ENCODE data around the gene NELFE. TPM values are rescaled to one million over a fixed set of nuclear protein-coding genes. Genes with fewer than 3 reads are reported as not detected.

The NELFE gene
- total RNA-seq (2022; extraction: Qiagen RNA extraction): 74.7 to 85.0 TPM (median 75.1 TPM) in 5 replicates

DNA sequence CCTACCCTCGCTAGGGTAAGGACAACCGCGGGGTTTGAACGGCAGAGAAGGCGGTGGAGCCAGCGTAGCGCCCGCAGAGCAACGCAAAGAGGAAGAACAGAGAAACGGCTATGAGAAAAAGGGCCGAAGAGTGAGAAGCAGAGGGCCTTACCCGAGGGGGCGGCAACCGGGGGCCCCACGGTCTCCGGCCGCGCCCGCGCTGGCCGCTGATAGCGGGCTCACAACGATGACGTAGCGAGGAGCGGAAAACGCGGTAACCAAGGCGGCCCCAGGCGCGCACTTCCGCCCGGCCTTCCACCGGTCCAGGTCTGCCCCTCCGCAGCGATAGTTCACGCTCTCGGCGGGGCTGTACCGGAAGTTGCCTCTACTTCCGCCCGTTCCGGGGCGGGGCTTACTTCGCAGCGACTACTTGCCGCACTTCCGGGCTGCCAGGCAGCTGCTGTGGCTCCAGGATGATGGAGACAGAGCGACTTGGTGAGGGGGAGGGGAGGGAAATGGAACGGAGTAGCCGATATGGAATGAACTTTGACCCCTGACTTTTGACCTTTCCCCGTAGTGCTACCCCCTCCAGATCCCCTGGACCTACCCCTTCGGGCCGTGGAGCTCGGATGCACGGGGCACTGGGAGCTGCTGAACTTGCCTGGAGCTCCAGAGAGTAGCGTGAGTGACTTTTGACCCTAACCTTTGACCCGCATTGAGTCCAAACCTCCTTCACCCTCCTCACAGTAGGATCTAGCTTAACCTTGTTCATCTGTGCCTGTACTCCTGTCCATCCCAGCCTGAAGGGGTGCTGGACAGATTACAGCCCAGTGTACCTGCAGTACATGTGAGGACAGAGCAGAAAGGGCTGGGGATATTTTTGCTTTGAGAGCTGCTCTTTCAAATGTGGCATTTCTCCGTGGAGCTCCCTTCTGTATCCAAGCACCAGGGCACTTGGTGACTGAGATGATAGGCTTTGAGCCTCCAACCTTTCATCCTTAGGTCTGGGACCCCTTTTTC lies at the start of gene NELFE, which contains the start of gene SKIC2:
TSS of gene NELFE (minus strand) at position 231 of the 999 bp plus-strand sequence. CDS start 525 bp downstream, outside the sequence.
TSS of gene SKIC2 (plus strand) at position 435 of the 999 bp plus-strand sequence. CDS start at position 453, 18 bp downstream.

GRCh38 chr6:31981744-31982143 lies 23.0 kb upstream of the NELFE start, which contains the start of gene C4A:
Gene C4A (plus strand): TSS chr6:31982057. CDS start chr6:31982108, 51 bp downstream.

GRCh38 chr6:31971993-31972708 lies 13.4 kb upstream of the NELFE start, which contains the start of gene DXO:
Gene DXO (minus strand): TSS chr6:31972138. CDS start chr6:31971675, 463 bp downstream.

GRCh38 chr6:31945507-31946369 lies 13.0 kb downstream of the NELFE start, which contains the start of gene CFB:
Gene CFB (plus strand): TSS chr6:31946095. CDS start chr6:31946222, 127 bp downstream.

DNA sequence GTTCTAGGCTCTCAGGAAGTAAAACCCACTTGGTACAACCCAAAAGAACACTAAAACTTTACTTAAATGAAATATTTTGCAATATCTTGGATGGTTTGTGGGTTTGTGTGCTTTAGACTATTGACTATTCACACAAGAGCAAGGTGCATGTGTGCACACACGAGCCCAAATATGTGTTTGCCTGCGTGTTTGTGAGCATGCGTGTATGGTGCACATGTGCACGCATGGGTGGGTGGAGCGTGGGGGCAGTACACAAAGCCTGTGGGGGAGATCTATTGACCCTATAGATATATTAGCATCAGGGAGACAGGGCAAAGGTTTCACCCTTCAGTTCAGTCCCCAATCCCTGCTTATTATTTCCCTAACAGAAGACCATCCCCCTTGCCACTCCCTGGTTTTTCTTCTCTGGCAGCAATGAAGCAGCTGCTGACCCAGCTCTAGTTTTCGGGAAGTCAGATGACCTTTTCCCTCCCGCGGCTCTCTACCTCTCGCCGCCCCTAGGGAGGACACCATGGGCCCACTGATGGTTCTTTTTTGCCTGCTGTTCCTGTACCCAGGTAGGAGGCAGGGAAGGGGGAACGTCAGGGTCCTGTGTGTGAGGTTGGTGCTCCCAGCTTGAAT lies 31.4 kb downstream of the NELFE start, which contains the start of gene C2:
TSS of gene C2 (plus strand) at position 476 of the 621 bp plus-strand sequence. CDS start at position 512, 36 bp downstream.

Other genes with a start within 250 kb of the NELFE start
- not detected in 5 replicates for gene LY6G6D, start 243.6 kb downstream of the NELFE start, total RNA-seq (2022; extraction: Qiagen RNA extraction)
- gene LY6G6C, start 237.2 kb downstream of the NELFE start, total RNA-seq (2022; extraction: Qiagen RNA extraction): 0.09 to 0.12 TPM (median 0.10 TPM) in 3 of 5 replicates, not detected in the others
- not detected in 5 replicates for gene MPIG6B, start 235.6 kb downstream of the NELFE start, total RNA-seq (2022; extraction: Qiagen RNA extraction)
- 28.8 to 35.0 TPM (median 32.1 TPM) in 5 replicates for gene DDAH2, start 229.7 kb downstream of the NELFE start, total RNA-seq (2022; extraction: Qiagen RNA extraction)
- gene CLIC1, start 222.4 kb downstream of the NELFE start, total RNA-seq (2022; extraction: Qiagen RNA extraction): 497 to 519 TPM (median 513 TPM) in 5 replicates
- 11.5 to 15.5 TPM (median 14.0 TPM) in 5 replicates for gene MSH5, start 219.0 kb downstream of the NELFE start, total RNA-seq (2022; extraction: Qiagen RNA extraction)
- 2.7 to 4.9 TPM (median 4.1 TPM) in 5 replicates for gene SAPCD1, start 196.3 kb downstream of the NELFE start, total RNA-seq (2022; extraction: Qiagen RNA extraction)
- gene VWA7, start 181.6 kb downstream of the NELFE start, total RNA-seq (2022; extraction: Qiagen RNA extraction): 1.5 to 2.0 TPM (median 1.8 TPM) in 5 replicates
- 47.0 to 60.8 TPM (median 59.2 TPM) in 5 replicates for gene VARS1, start 163.2 kb downstream of the NELFE start, total RNA-seq (2022; extraction: Qiagen RNA extraction)
- 48.5 to 67.7 TPM (median 60.4 TPM) in 5 replicates for gene LSM2, start 152.0 kb downstream of the NELFE start, total RNA-seq (2022; extraction: Qiagen RNA extraction)
- gene HSPA1L, start 143.7 kb downstream of the NELFE start, total RNA-seq (2022; extraction: Qiagen RNA extraction): 1.5 to 2.2 TPM (median 1.8 TPM) in 5 replicates
- 250 to 374 TPM (median 304 TPM) in 5 replicates for gene HSPA1A, start 143.4 kb downstream of the NELFE start, total RNA-seq (2022; extraction: Qiagen RNA extraction)
- 191 to 290 TPM (median 231 TPM) in 5 replicates for gene HSPA1B, start 131.2 kb downstream of the NELFE start, total RNA-seq (2022; extraction: Qiagen RNA extraction)
- 23.0 to 37.8 TPM (median 29.3 TPM) in 5 replicates for gene NEU1, start 96.2 kb downstream of the NELFE start, total RNA-seq (2022; extraction: Qiagen RNA extraction)
- gene SLC44A4, start 80.0 kb downstream of the NELFE start, total RNA-seq (2022; extraction: Qiagen RNA extraction): 0.06 to 0.16 TPM in 2 of 5 replicates, not detected in the others
- 25.9 to 35.4 TPM (median 32.0 TPM) in 5 replicates for gene EHMT2, start 61.3 kb downstream of the NELFE start, total RNA-seq (2022; extraction: Qiagen RNA extraction)
- 3.4 to 5.3 TPM (median 4.6 TPM) in 5 replicates for gene ZBTB12, start 56.9 kb downstream of the NELFE start, total RNA-seq (2022; extraction: Qiagen RNA extraction)
- 0.21 to 0.68 TPM (median 0.31 TPM) in 5 replicates for gene C2, start 31.3 kb downstream of the NELFE start, total RNA-seq (2022; extraction: Qiagen RNA extraction)
- 1.5 to 3.3 TPM (median 2.4 TPM) in 5 replicates for gene CFB, start 12.9 kb downstream of the NELFE start, total RNA-seq (2022; extraction: Qiagen RNA extraction)
- gene SKIC2, start 204 bp upstream of the NELFE start, total RNA-seq (2022; extraction: Qiagen RNA extraction): 21.0 to 27.3 TPM (median 25.4 TPM) in 5 replicates
- gene DXO, start 13.2 kb upstream of the NELFE start, total RNA-seq (2022; extraction: Qiagen RNA extraction): 11.7 to 13.4 TPM (median 12.5 TPM) in 5 replicates
- 0.48 to 1.5 TPM (median 1.1 TPM) in 5 replicates for gene C4A, start 23.1 kb upstream of the NELFE start, total RNA-seq (2022; extraction: Qiagen RNA extraction)
- gene C4B, start 55.8 kb upstream of the NELFE start, total RNA-seq (2022; extraction: Qiagen RNA extraction): 0.46 to 1.7 TPM (median 0.76 TPM) in 5 replicates
- not detected in 5 replicates for gene CYP21A2, start 79.4 kb upstream of the NELFE start, total RNA-seq (2022; extraction: Qiagen RNA extraction)
- 0.32 to 0.72 TPM (median 0.56 TPM) in 5 replicates for gene TNXB, start 150.4 kb upstream of the NELFE start, total RNA-seq (2022; extraction: Qiagen RNA extraction)
- gene ATF6B, start 169.3 kb upstream of the NELFE start, total RNA-seq (2022; extraction: Qiagen RNA extraction): 27.4 to 38.6 TPM (median 36.1 TPM) in 5 replicates
- 6.4 to 8.4 TPM (median 8.1 TPM) in 5 replicates for gene FKBPL, start 171.3 kb upstream of the NELFE start, total RNA-seq (2022; extraction: Qiagen RNA extraction)
- gene PRRT1, start 193.0 kb upstream of the NELFE start, total RNA-seq (2022; extraction: Qiagen RNA extraction): 0.30 to 0.74 TPM (median 0.52 TPM) in 5 replicates
- 7.1 to 10.4 TPM (median 9.9 TPM) in 5 replicates for gene PPT2, start 195.2 kb upstream of the NELFE start, total RNA-seq (2022; extraction: Qiagen RNA extraction)
- 1.4 to 2.6 TPM (median 1.9 TPM) in 5 replicates for gene EGFL8, start 205.6 kb upstream of the NELFE start, total RNA-seq (2022; extraction: Qiagen RNA extraction)
- 33.3 to 41.7 TPM (median 40.0 TPM) in 5 replicates for gene AGPAT1, start 217.1 kb upstream of the NELFE start, total RNA-seq (2022; extraction: Qiagen RNA extraction)
- 32.2 to 49.6 TPM (median 47.9 TPM) in 5 replicates for gene RNF5, start 219.4 kb upstream of the NELFE start, total RNA-seq (2022; extraction: Qiagen RNA extraction)
- 1.4 to 2.3 TPM (median 1.7 TPM) in 5 replicates for gene AGER, start 225.3 kb upstream of the NELFE start, total RNA-seq (2022; extraction: Qiagen RNA extraction)
- 13.9 to 19.9 TPM (median 17.4 TPM) in 5 replicates for gene PBX2, start 231.2 kb upstream of the NELFE start, total RNA-seq (2022; extraction: Qiagen RNA extraction)
- gene GPSM3, start 233.7 kb upstream of the NELFE start, total RNA-seq (2022; extraction: Qiagen RNA extraction): 0.31 to 0.43 TPM (median 0.38 TPM) in 5 replicates